DMS 273 (cell line): Measurements from ENCODE around the gene SHLD2.
"Not testable (repeated sequence)": the region's sequence is repeated elsewhere in the genome, so short reads cannot be mapped to it uniquely, and the experiment has no call there.

Experiments used
- DNase-seq: peaks from one replicate; lab custom pipeline; 2025; ENCODE audit not compliant: unreplicated experiment; lab: John Stamatoyannopoulos, UW

The SHLD2 gene

GRCh38 chr10:87210309-87210708, 115.3 kb downstream of the SHLD2 start:
- not testable (repeated sequence) for DNase-seq

- DNase-seq, result not testable (repeated sequence)
Measured at GRCh38 chr10:87211848-87212247, 116.8 kb downstream of the SHLD2 start.

- DNase-seq, result not testable (repeated sequence)
Measured at GRCh38 chr10:87213150-87213765, 118.3 kb downstream of the SHLD2 start.

GRCh38 chr10:87213806-87214205, 118.8 kb downstream of the SHLD2 start:
- not testable (repeated sequence) for DNase-seq

- not testable (repeated sequence) for DNase-seq
Measured at GRCh38 chr10:87216120-87216519, 121.1 kb downstream of the SHLD2 start.

GRCh38 chr10:87219370-87219769, 124.4 kb downstream of the SHLD2 start:
- DNase-seq, result not testable (repeated sequence)

GRCh38 chr10:87222789-87223188, 127.8 kb downstream of the SHLD2 start:
- not testable (repeated sequence) for DNase-seq

- DNase-seq, result not testable (repeated sequence)
Measured at GRCh38 chr10:87225148-87225547, 130.1 kb downstream of the SHLD2 start, which contains the start of gene NUTM2A. Gene NUTM2A, plus strand, starts transcription at chr10:87225448. Its CDS starts 383 bp downstream, at chr10:87225831.

GRCh38 chr10:87228247-87228646, 133.2 kb downstream of the SHLD2 start:
- not testable (repeated sequence) for DNase-seq

- DNase-seq, result not testable (repeated sequence)
Measured at GRCh38 chr10:87229211-87229610, 134.2 kb downstream of the SHLD2 start.

DNA sequence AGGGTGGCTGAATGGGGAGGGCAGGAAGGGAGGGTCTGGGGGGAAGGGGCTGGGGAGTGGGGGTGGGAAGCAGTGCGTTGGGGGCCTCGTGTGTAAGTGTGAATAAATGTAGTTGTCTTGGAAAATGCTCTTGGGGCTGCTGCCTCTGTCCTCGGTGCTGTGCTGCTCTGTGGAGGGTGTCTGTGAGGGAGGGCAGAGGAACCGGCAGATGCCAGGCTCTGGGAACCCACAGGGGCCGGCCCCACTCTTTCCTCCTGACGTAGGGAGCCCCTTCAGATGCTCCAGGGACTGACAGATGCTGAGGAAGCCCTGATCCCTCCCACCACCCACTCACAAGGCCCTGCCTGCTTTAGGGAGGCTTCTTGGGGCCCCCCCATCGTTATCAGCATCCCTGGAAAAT, 139.8 kb downstream of the SHLD2 start:
- not testable (repeated sequence) for DNase-seq

- DNase-seq, result not testable (repeated sequence)
Measured at GRCh38 chr10:87237244-87237643, 142.2 kb downstream of the SHLD2 start.

GRCh38 chr10:87239346-87239808, 144.4 kb downstream of the SHLD2 start:
- DNase-seq, result not testable (repeated sequence)
